Stimulated activated CD4-positive, alpha-beta T cell treated with anti-CD3 and anti-CD28 coated beads, Interleukin-2, amount 100 ng/mL, for 48 hours (primary cell): ENCODE data around the gene GLIS2.

Experiments used
- DNase-seq, 2 donors: peaks; one replicate each; pipeline ENCODE4 v3.0.0-alpha.2; 2020

GLIS2 gene

GRCh38 chr16:4298761-4299522 lies 16.9 kb upstream of the GLIS2 start:
- DNase-seq = no peak

DNA sequence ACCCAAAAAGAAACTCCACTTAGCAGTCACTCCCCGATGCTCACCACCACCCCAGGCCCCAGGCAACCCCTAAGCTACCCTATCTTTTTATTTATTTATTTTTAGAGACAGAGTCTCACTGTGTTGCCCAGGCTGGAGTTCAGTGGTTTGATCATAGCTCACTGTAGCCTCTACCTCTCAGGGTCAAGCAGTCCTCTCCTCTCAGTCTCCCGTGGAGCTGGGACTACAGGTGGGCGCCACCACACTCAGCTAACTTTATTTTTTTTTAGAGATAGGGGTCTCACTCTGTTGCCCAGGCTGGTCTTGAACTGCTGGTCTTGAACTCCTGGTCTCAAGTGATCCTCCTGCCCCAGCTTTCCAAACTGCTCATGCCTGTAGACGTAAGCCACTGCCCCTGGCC lies 14.7 kb upstream of the GLIS2 start:
- no peak for DNase-seq

DNA sequence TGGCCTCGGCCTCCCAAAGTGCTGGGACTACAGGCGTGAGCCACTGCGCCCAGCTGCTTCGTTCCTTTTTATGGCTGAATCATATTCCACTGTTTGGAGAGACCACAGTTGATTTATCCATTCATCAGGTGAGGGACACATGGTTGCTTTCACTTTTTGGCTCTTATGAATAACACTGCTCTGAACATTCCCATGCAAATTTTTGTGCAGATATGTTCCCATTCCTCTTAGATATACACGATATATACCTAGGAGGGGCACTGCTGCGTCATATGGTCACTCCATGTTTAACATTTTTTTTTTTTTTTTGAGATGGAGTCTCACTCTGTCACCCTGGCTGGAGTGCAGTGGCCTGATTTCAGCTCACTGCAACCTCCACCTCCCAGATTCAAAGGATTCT lies 13.9 kb upstream of the GLIS2 start:
- DNase-seq = no peak

- no peak for DNase-seq
Observed at GRCh38 chr16:4303973-4304372, 11.9 kb upstream of the GLIS2 start.

DNA sequence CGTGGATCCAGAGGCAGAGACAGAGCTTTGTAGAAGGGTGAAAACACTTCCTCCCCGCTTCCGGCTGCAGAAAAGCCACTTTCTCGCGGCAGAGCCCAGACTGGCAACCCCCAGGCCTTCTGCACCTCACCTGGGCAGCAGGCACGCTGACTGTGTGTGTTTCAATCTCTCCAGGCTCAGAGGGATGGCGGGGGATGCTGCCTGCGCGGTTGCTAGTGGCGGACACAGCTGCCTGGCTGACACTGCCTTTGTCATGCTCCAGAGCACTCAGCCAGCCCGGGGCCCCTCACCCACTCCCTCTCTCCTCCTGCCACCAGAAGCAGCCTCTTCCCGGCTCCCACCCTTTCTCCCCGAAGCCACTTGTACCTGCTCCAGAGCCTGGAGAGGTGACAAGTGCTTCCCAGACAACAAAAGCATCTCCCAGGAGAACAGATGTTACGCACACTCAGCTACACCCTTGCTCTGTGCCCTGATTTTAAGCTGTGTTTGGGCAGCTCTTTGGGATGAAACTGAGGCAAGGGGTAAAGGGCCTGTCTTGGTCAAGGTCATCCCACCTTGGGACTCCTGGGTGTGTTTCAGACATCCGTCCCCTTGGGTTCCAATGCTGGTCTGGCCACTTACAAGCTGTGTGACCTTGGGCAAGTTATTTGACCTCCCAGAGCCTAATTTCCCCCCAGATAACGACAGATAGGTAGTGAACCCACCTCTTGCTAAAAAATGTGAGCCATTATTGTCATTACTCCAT lies 9.2 kb upstream of the GLIS2 start:
- peak in 1 of 2 donors; percentile 23 for DNase-seq

- DNase-seq = peak; percentile 89 to 92
Observed at GRCh38 chr16:4307215-4308037, 8.4 kb upstream of the GLIS2 start.

DNA sequence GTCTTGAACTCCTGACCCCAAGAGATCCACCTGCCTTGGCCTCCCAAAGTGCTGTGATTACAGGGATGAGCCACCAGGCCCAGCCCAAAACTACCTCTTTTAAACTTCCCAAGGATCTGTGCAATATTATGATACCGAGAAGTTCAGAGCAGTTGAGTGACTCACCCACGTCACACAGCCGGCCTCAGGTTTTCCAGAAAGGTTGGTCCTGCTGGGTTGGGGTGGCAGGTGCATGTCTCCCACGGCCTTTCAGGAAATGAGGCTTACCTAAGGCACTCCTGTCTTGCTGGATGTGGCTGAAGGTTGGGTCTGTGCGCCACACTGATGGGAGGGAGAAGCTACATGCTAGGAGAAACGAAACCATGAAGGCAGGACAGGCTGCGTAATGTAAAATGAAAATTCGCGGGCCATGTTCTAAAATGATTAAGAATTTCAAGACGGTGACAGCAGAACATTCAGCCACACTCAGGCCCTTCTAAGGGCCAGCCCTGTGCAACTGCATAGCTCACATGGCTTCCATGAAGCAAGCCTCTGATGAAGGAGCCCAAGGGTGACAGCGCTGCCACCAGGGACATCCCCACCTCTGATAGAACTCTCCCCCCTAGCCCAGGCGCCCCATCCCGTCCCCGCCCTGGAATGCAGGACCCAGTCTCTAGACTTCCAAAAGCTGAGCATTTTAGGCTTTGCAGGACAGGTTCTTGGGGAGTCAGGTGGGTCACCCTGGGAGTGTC lies 6.6 kb upstream of the GLIS2 start:
- DNase-seq = no peak

GRCh38 chr16:4309833-4310266 lies 6.0 kb upstream of the GLIS2 start:
- peak in 1 of 2 donors; percentile 51 for DNase-seq

DNA sequence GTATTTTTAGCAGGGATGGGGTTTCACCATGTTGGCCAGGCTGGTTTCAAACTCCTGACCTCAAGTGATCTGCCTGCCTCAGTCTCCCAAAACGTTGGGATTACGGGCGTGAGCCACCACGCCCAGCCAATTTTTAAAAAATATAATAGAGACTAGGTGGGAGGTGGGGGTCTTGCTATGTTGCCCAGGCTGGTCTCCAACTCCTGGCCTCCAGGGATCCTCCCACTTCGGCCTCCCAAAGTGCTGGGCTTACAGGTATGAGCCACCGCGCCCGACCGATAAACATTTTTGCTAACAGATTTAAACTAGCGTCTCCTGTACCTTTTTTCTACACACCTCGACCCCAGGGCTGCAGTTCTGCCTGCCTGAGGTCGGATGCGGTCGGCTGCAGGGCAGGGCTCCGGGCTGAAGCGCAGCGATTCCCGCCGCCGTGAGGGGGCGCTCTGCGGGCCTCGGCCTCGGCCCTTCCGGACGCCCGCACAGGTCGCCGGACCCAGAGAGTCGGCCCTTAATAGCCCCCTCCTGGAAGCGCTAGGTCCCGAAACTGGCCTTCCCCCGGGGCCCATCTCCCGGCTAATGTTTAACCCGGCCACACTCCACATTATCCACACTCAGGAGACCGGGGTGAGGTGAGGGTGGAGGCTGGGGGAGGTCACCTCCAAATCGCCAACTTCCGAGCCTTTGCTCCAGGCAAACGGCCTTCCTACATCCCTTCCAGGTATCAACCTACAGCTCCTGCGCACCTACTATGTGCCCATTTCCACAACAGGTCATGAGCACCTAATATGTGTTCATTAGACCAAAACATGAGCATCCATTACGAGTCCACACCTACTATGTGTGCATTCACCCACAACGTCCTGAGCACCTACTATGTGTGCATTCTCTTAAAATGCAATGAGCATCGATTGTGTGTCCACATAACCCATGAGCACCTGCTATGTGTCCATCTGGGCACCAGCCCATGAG lies 2.0 kb upstream of the GLIS2 start:
- no peak for DNase-seq

- no peak for DNase-seq
Observed at GRCh38 chr16:4314532-4315185, 1.2 kb upstream of the GLIS2 start.

DNA sequence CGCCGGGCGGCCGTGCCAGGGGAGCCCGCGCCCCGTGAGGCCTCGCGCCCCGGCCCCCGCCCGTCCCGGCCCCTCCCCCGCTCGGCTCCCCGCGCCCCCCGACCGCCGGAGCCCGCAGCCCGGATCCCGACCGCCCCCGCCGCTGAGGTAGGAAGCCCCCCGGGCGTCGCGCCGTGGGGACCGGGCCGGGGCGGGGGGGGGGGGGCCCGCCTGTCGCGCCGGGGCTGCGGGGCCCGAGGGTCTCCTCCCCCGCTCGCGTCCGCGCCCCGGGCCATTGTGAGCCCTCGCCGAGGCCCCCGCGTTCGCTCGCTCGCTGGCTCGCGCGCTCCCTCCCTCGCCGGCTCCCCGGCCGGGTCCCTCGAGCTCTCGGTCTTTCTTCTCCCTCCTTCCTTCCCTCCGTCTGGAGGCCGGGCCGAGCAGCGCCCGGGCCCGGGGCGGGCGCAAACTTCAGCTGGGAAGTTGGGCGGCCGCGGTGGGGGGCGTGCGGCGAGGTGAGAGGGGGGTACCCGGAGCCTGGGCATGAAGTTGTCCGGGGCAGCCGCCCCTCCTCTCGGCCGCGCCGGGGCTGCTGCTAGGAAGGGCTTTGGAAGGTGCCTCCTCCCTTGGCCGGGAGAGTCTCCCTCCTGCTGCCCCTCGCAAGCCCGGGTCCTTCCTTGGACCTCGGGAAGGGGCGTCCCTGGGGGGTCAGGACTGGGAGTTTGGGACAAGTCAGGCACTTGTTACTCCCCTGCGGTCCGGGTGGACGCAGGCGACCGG lies 419 bp downstream of the GLIS2 start:
- DNase-seq = no peak

DNA sequence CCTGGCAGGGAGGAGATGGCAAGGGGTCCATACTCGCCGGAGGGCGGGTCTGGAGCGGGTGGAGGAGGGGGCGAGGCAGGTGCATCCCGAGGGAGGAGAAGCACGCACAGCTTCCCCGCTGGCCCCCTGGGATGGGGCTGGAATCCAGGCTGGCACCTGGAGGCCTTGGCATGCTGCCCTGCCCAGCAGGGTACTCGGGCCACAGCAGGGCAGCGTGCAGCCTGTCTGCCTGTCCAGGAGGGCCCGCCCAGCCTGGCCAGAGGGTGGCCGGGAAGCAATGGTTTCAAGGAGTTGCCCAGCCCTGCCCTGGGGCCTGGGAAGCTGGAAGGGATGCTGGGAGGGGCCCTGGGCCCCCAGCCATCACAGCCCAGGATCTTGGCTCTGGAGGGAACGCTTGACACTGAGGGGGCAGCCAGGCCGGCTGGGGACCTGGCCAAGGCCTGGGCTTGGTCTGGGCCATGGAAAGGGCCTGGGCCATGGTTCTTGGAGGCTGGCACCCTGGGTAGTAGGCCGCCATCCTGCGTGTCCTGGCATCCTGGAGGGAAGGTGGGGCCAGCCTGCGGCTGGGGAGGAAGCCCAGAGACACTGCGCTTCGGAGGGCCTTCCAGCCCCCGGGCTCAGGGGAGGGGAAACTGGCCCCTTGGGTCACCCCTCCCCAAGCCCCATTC lies 1.1 kb downstream of the GLIS2 start:
- no peak for DNase-seq

GRCh38 chr16:4317532-4318450 lies 1.9 kb downstream of the GLIS2 start:
- DNase-seq = no peak

- no peak for DNase-seq
Observed at GRCh38 chr16:4318451-4318910, 2.6 kb downstream of the GLIS2 start.

- DNase-seq = no peak
Observed at GRCh38 chr16:4318967-4319366, 3.1 kb downstream of the GLIS2 start.

DNA sequence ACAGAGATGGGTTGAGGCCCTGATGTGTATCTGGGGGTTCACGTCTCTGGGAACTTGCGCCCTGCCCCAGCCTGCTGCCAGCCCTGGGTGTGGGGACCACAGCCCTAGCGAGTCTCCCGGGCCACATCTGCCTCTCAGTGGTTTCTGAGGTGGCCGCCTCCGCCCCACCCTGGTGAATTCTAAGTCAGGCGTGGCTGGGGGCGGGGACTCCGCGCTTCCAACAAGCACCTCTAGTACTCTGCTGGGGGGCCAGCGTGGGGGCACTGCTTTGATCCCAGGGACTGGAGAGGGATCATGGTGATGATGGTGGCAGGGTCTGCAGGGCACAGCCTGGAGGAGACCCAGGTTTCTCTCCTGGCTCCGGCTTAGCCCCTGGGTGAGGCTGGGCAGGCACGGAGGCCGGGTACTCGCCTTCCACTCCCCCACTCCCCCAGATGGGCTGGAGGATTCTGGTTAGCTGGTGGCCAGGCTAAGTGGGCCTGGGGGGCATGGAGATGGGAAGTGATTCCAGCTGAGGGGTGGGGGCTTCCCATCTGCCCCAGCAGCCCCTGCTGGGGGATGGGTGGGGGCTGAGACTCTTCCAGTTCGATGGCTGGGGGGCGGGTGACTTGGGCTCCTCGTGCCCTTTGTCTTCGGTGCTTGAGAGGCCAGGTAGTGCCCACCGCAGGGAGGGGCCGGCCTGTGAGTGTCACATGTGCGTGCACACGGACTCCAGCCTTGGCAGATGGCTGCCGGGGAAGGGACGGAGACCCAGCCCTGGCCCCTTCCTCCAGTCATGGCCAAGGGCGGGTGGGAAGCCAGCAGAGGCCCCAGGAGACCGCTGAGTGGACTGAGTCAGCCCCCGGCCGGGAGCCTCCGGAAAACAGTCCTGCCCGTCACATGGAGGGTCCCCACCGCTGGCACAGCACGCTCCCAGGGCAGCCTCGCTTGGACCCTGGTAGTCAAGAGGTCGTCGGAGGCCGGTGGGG lies 3.9 kb downstream of the GLIS2 start:
- DNase-seq = peak; percentile 46 to 50

- DNase-seq = no peak
Observed at GRCh38 chr16:4320571-4321137, 4.8 kb downstream of the GLIS2 start.
